ENCODE results near the gene GALNT13.
"Not testable (repeated sequence)": the region's sequence is repeated elsewhere in the genome, so short reads cannot be mapped to it uniquely, and the experiment has no call there.

Gene GALNT13

GRCh38 chr2:154433010-154433409 is 561.3 kb downstream of the GALNT13 start:
- no peak for DNase-seq

GRCh38 chr2:154437104-154437503 is 565.4 kb downstream of the GALNT13 start:
- no peak for DNase-seq

GRCh38 chr2:154439156-154439555 is 567.4 kb downstream of the GALNT13 start:
- DNase-seq = peak; percentile 0

GRCh38 chr2:154443919-154444318 is 572.2 kb downstream of the GALNT13 start:
- DNase-seq = no peak

GRCh38 chr2:154446324-154446723 is 574.6 kb downstream of the GALNT13 start:
- DNase-seq = no peak

- no peak for DNase-seq
These were observed 576.2 kb downstream of the GALNT13 start for GRCh38 chr2:154447727-154448418.

GRCh38 chr2:154449951-154450658 is 578.4 kb downstream of the GALNT13 start:
- no peak for DNase-seq

GRCh38 chr2:154452471-154452870 is 580.7 kb downstream of the GALNT13 start:
- no peak for DNase-seq

- DNase-seq = peak; percentile 12
These were observed 581.3 kb downstream of the GALNT13 start for GRCh38 chr2:154452906-154453493.

- DNase-seq = peak; percentile 56
These were observed 583.4 kb downstream of the GALNT13 start for GRCh38 chr2:154455166-154455565.

GRCh38 chr2:154455866-154456265 is 584.1 kb downstream of the GALNT13 start:
- DNase-seq = peak; percentile 12

- DNase-seq = peak; percentile 36
These were observed 585.6 kb downstream of the GALNT13 start for GRCh38 chr2:154457286-154457685.

- no peak for DNase-seq
These were observed 587.6 kb downstream of the GALNT13 start for GRCh38 chr2:154459286-154459685.

GRCh38 chr2:154462634-154463033 is 590.9 kb downstream of the GALNT13 start:
- no peak for DNase-seq

- DNase-seq = peak; percentile 0
These were observed 594.5 kb downstream of the GALNT13 start for GRCh38 chr2:154466226-154466625.

- DNase-seq = no peak
These were observed 598.7 kb downstream of the GALNT13 start for GRCh38 chr2:154470376-154470775.

- not testable (repeated sequence) for DNase-seq
These were observed 599.8 kb downstream of the GALNT13 start for GRCh38 chr2:154471492-154471891.

GRCh38 chr2:154477319-154477718 is 605.6 kb downstream of the GALNT13 start:
- DNase-seq = no peak

GRCh38 chr2:154480521-154480920 is 608.8 kb downstream of the GALNT13 start:
- DNase-seq = no peak

- no peak for DNase-seq
These were observed 609.6 kb downstream of the GALNT13 start for GRCh38 chr2:154481336-154481735.

GRCh38 chr2:154484338-154485099 is 612.8 kb downstream of the GALNT13 start:
- DNase-seq = no peak

- no peak for DNase-seq
These were observed 617.1 kb downstream of the GALNT13 start for GRCh38 chr2:154488801-154489200.

GRCh38 chr2:154489266-154489858 is 617.6 kb downstream of the GALNT13 start:
- DNase-seq = no peak
